Activated naive CD4-positive, alpha-beta T cell treated with anti-CD3 and anti-CD28 coated beads, Interleukin-2, amount 50 U/mL, for 24 hours (primary cell): ENCODE data around the gene KIAA0825.

Experiments used
- H3K27ac Mint-ChIP-seq: one replicate; pipeline ENCODE4 v1.8.0; 2021; ENCODE audit warnings: mild to moderate bottlenecking, mixed read lengths
- H3K27me3 Mint-ChIP-seq: one replicate; pipeline ENCODE4 v1.8.0; 2021; ENCODE audit warnings: mixed read lengths
- H3K36me3 Mint-ChIP-seq: one replicate; pipeline ENCODE4 v1.8.0; 2021; ENCODE audit warnings: mixed read lengths
- H3K4me1 Mint-ChIP-seq: one replicate; pipeline ENCODE4 v1.8.0; 2021; ENCODE audit warnings: mixed read lengths
- H3K4me3 Mint-ChIP-seq: one replicate; pipeline ENCODE4 v1.8.0; 2021; ENCODE audit warnings: mild to moderate bottlenecking, mixed read lengths
- H3K9me3 Mint-ChIP-seq: one replicate; pipeline ENCODE4 v1.8.0; 2021; ENCODE audit warnings: mixed read lengths

KIAA0825 gene

GRCh38 chr5:94498199-94498598 is 120.2 kb downstream of the KIAA0825 start:
- Mint-ChIP-seq H3K36me3 (no peaks in the 10 kb centered on the region), H3K4me3 (no peak overlapping the region), H3K4me1 (no peaks in the 10 kb centered on the region), H3K9me3 (no peaks in the 10 kb centered on the region), H3K27ac (no peak overlapping the region), H3K27me3 (no peaks in the 10 kb centered on the region)

GRCh38 chr5:94485067-94485466 is 133.3 kb downstream of the KIAA0825 start:
- H3K4me3 Mint-ChIP-seq = no peak overlapping the region

GRCh38 chr5:94481059-94481458 is 137.3 kb downstream of the KIAA0825 start:
- no peaks in the 10 kb centered on the region for H3K9me3 Mint-ChIP-seq
- no peaks in the 10 kb centered on the region for H3K27me3 Mint-ChIP-seq
- peaks cover 5% of the 10 kb centered on the region for H3K36me3 Mint-ChIP-seq
- no peaks in the 10 kb centered on the region for H3K4me1 Mint-ChIP-seq
- no peak overlapping the region for H3K4me3 Mint-ChIP-seq
- H3K27ac Mint-ChIP-seq = no peak overlapping the region

More at GRCh38 chr5:94485067-94485466, 133.3 kb downstream of the KIAA0825 start:
- no peaks in the 10 kb centered on the region for H3K27me3 Mint-ChIP-seq
- peaks cover 5% of the 10 kb centered on the region for H3K36me3 Mint-ChIP-seq
- no peaks in the 10 kb centered on the region for H3K4me1 Mint-ChIP-seq
- no peak overlapping the region for H3K27ac Mint-ChIP-seq
- no peaks in the 10 kb centered on the region for H3K9me3 Mint-ChIP-seq

- Mint-ChIP-seq H3K27me3 (no peaks in the 10 kb centered on the region), H3K27ac (no peak overlapping the region), H3K4me1 (no peaks in the 10 kb centered on the region), H3K9me3 (no peaks in the 10 kb centered on the region), H3K36me3 (peaks cover 5% of the 10 kb centered on the region), H3K4me3 (no peak overlapping the region)
Measured at GRCh38 chr5:94480486-94480885, 137.9 kb downstream of the KIAA0825 start.

GRCh38 chr5:94473936-94474335 is 144.5 kb downstream of the KIAA0825 start:
- Mint-ChIP-seq H3K36me3 (peaks cover 3% of the 10 kb centered on the region), H3K27ac (no peak overlapping the region), H3K9me3 (no peaks in the 10 kb centered on the region), H3K4me3 (no peak overlapping the region), H3K27me3 (no peaks in the 10 kb centered on the region), H3K4me1 (no peaks in the 10 kb centered on the region)

GRCh38 chr5:94471521-94471920 is 146.9 kb downstream of the KIAA0825 start:
- no peaks in the 10 kb centered on the region for H3K27me3 Mint-ChIP-seq
- H3K36me3 Mint-ChIP-seq = peaks cover 3% of the 10 kb centered on the region
- H3K27ac Mint-ChIP-seq = no peak overlapping the region
- H3K9me3 Mint-ChIP-seq = no peaks in the 10 kb centered on the region
- H3K4me3 Mint-ChIP-seq = no peak overlapping the region
- no peaks in the 10 kb centered on the region for H3K4me1 Mint-ChIP-seq

GRCh38 chr5:94470802-94471201 is 147.6 kb downstream of the KIAA0825 start:
- Mint-ChIP-seq H3K36me3 (peaks cover 3% of the 10 kb centered on the region), H3K27me3 (no peaks in the 10 kb centered on the region), H3K27ac (no peak overlapping the region), H3K4me3 (no peak overlapping the region), H3K9me3 (no peaks in the 10 kb centered on the region), H3K4me1 (no peaks in the 10 kb centered on the region)

GRCh38 chr5:94469894-94470329 is 148.5 kb downstream of the KIAA0825 start:
- no peak overlapping the region for H3K4me3 Mint-ChIP-seq
- no peaks in the 10 kb centered on the region for H3K9me3 Mint-ChIP-seq
- no peaks in the 10 kb centered on the region for H3K4me1 Mint-ChIP-seq
- no peak overlapping the region for H3K27ac Mint-ChIP-seq
- H3K27me3 Mint-ChIP-seq = no peaks in the 10 kb centered on the region
- peaks cover 3% of the 10 kb centered on the region for H3K36me3 Mint-ChIP-seq

GRCh38 chr5:94467954-94468930 is 150.2 kb downstream of the KIAA0825 start:
- no peaks in the 10 kb centered on the region for H3K4me1 Mint-ChIP-seq
- H3K27ac Mint-ChIP-seq = no peak overlapping the region
- no peak overlapping the region for H3K4me3 Mint-ChIP-seq
- H3K27me3 Mint-ChIP-seq = no peaks in the 10 kb centered on the region
- peaks cover 3% of the 10 kb centered on the region for H3K36me3 Mint-ChIP-seq
- H3K9me3 Mint-ChIP-seq = no peaks in the 10 kb centered on the region

- Mint-ChIP-seq H3K27me3 (no peaks in the 10 kb centered on the region), H3K4me3 (no peak overlapping the region), H3K36me3 (peaks cover 3% of the 10 kb centered on the region), H3K4me1 (no peaks in the 10 kb centered on the region), H3K9me3 (no peaks in the 10 kb centered on the region), H3K27ac (no peak overlapping the region)
Measured at GRCh38 chr5:94467346-94467953, 151.0 kb downstream of the KIAA0825 start.

- Mint-ChIP-seq H3K4me3 (no peak overlapping the region), H3K27me3 (no peaks in the 10 kb centered on the region), H3K27ac (no peak overlapping the region), H3K9me3 (no peaks in the 10 kb centered on the region), H3K36me3 (no peaks in the 10 kb centered on the region), H3K4me1 (no peaks in the 10 kb centered on the region)
Measured at GRCh38 chr5:94463739-94464138, 154.7 kb downstream of the KIAA0825 start.

GRCh38 chr5:94461131-94461530 is 157.3 kb downstream of the KIAA0825 start:
- Mint-ChIP-seq H3K36me3 (no peaks in the 10 kb centered on the region), H3K9me3 (no peaks in the 10 kb centered on the region), H3K4me3 (no peak overlapping the region), H3K27ac (no peak overlapping the region), H3K27me3 (no peaks in the 10 kb centered on the region), H3K4me1 (no peaks in the 10 kb centered on the region)

GRCh38 chr5:94459915-94460314 is 158.5 kb downstream of the KIAA0825 start:
- H3K4me3 Mint-ChIP-seq = no peak overlapping the region
- no peaks in the 10 kb centered on the region for H3K36me3 Mint-ChIP-seq
- H3K4me1 Mint-ChIP-seq = no peaks in the 10 kb centered on the region
- no peak overlapping the region for H3K27ac Mint-ChIP-seq
- no peaks in the 10 kb centered on the region for H3K27me3 Mint-ChIP-seq
- no peaks in the 10 kb centered on the region for H3K9me3 Mint-ChIP-seq

- H3K27ac Mint-ChIP-seq = no peak overlapping the region
- no peaks in the 10 kb centered on the region for H3K36me3 Mint-ChIP-seq
- H3K4me3 Mint-ChIP-seq = no peak overlapping the region
- no peaks in the 10 kb centered on the region for H3K9me3 Mint-ChIP-seq
- H3K27me3 Mint-ChIP-seq = no peaks in the 10 kb centered on the region
- H3K4me1 Mint-ChIP-seq = no peaks in the 10 kb centered on the region
Measured at GRCh38 chr5:94457788-94458187, 160.6 kb downstream of the KIAA0825 start.

- Mint-ChIP-seq H3K36me3 (peaks cover 1% of the 10 kb centered on the region), H3K27me3 (no peaks in the 10 kb centered on the region), H3K4me3 (no peak overlapping the region), H3K4me1 (no peaks in the 10 kb centered on the region), H3K9me3 (no peaks in the 10 kb centered on the region), H3K27ac (no peak overlapping the region)
Measured at GRCh38 chr5:94445726-94446125, 172.7 kb downstream of the KIAA0825 start.

GRCh38 chr5:94442991-94443390 is 175.4 kb downstream of the KIAA0825 start:
- Mint-ChIP-seq H3K27ac (no peak overlapping the region), H3K4me3 (no peak overlapping the region), H3K9me3 (no peaks in the 10 kb centered on the region), H3K36me3 (peaks cover 6% of the 10 kb centered on the region), H3K4me1 (no peaks in the 10 kb centered on the region), H3K27me3 (no peaks in the 10 kb centered on the region)
